Caco-2 (cell line): ENCODE data around the gene WDFY2. TPM values are rescaled to one million over a fixed set of nuclear protein-coding genes. Genes with fewer than 3 reads are reported as not detected.

ENCODE experiments used
- BruUV-seq: library from RNA; stranded (reverse); fragments of 400-500 nt; replicated peaks from 2 replicates; lab custom pipeline; 2021; lab: Mats Ljungman, UMichigan
- CTCF ChIA-PET: fragments of 300-600 bp; sonication (Branson Sonifier 250); formaldehyde crosslinking; loops from one replicate; lab custom pipeline; 2022; ENCODE audit warnings: antibody characterized with exemption; lab: Charles Lee
- POLR2A ChIA-PET: fragments of 300-600 bp; sonication (Branson Sonifier 250); formaldehyde crosslinking; loops from one replicate; lab custom pipeline; 2022; ENCODE audit warnings: antibody characterized with exemption; lab: Charles Lee
- DNase-seq, 2 experiments: peaks; one replicate each; pipeline versions ENCODE4 v3.0.0 to v3.0.0-alpha.2; 2020 to 2022
- H3K27me3 ChIP-seq: replicated peaks from 2 replicates; pipeline ENCODE4 v1.6.0; 2011; ENCODE audit warnings: low read length; ENCODE audit not compliant: control insufficient read depth, insufficient read depth
- H3K36me3 ChIP-seq: 2 replicates; pipeline ENCODE4 v1.5.1; 2011; ENCODE audit warnings: low read length; ENCODE audit not compliant: control insufficient read depth, insufficient read depth
- H3K4me1 ChIP-seq: fragments of 250-450 bp; sonication (Bioruptor Pico); 2 replicates; pipeline ENCODE4 v1.5.1; 2020; ENCODE audit warnings: mild to moderate bottlenecking
- H3K4me3 ChIP-seq: 2 replicates; pipeline ENCODE4 v1.5.1; 2011; ENCODE audit warnings: low read depth, mild to moderate bottlenecking, control low read depth, low read length
- H3K9me3 ChIP-seq: fragments of 250-450 bp; sonication (Bioruptor Pico); 2 replicates; pipeline ENCODE4 v1.5.1; 2020; ENCODE audit warnings: mild to moderate bottlenecking, moderate library complexity
- H3K27ac Mint-ChIP-seq: one replicate; pipeline ENCODE4 v1.8.0; 2022; ENCODE audit warnings: mixed read lengths; ENCODE audit not compliant: unreplicated experiment
- H3K27me3 Mint-ChIP-seq: one replicate; pipeline ENCODE4 v1.8.0; 2022; ENCODE audit warnings: mixed read lengths; ENCODE audit not compliant: insufficient read depth, unreplicated experiment
- H3K36me3 Mint-ChIP-seq: one replicate; pipeline ENCODE4 v1.8.0; 2022; ENCODE audit warnings: mild to moderate bottlenecking, mixed read lengths; ENCODE audit not compliant: insufficient read depth, unreplicated experiment
- H3K4me1 Mint-ChIP-seq: one replicate; pipeline ENCODE4 v1.8.0; 2022; ENCODE audit warnings: low read depth, mixed read lengths; ENCODE audit not compliant: unreplicated experiment
- H3K4me3 Mint-ChIP-seq: one replicate; pipeline ENCODE4 v1.8.0; 2022; ENCODE audit warnings: mild to moderate bottlenecking, moderate library complexity, mixed read lengths; ENCODE audit not compliant: unreplicated experiment
- H3K9me3 Mint-ChIP-seq: one replicate; pipeline ENCODE4 v1.8.0; 2022; ENCODE audit warnings: mixed read lengths; ENCODE audit not compliant: unreplicated experiment
- intact Hi-C: fragments of 100-400 bp; cut with micrococcal nuclease; formaldehyde crosslinking; loops from one replicate; pipeline ENCODE4 v1.10.0; 2022; ENCODE audit not compliant: unreplicated experiment
- total RNA-seq: library from RNA; stranded (reverse); gene quantifications from 2 replicates; pipeline ENCODE4 v1.2.3, GENCODE V29; 2022
- TF ChIP-seq, protein P1 (sequence below), 2 experiments: fragments of 200-600 bp in 1 of 2; IDR thresholded peaks; 1 replicate in 1 of 2; 2 replicates in 1 of 2; pipeline versions ENCODE4 v1.5.1 to v1.8.0; 2011 to 2022; ENCODE audit warnings: antibody characterized with exemption in 1 of 2, control low read depth in 1 of 2, inconsistent platforms in 1 of 2, low read depth in 1 of 2, low read length in 1 of 2, mild to moderate bottlenecking in 1 of 2, moderate library complexity in 1 of 2; ENCODE audit not compliant: insufficient read depth in 1 of 2, severe bottlenecking in 1 of 2, unreplicated experiment in 1 of 2

WDFY2 gene
- total RNA-seq, 1 experiment from 2014 or later, result 9.2 TPM

DNA sequence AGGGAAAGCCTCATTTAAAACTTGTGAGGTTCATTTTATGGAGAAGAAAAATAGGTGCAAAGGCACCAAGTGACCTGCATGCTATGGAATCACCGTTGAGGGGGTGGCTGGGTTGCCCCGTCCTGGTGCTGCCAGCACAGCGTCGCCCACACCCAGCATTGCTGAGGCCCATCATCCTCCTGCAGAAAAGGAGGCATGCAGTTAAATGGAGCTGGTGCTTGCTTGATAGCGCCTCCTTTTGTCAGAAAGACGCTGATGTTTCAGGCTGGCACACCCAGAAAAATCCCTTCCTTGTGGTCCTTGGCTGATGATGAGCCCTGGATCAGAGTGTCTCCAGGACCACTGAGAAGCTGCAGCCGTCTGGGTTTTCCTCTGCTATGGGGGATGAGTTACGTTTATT, 182.8 kb downstream of the WDFY2 start:
- intact Hi-C loops, result no loop called here
- Histone ChIP-seq H3K9me3 (no peaks in the 10 kb centered on the region), H3K4me3 (no peak overlapping the region), H3K4me1 (peaks cover 5% of the 10 kb centered on the region), H3K27me3 (no peaks in the 10 kb centered on the region), H3K36me3 (no peaks in the 10 kb centered on the region)
- TF ChIP-seq, protein P1, sequence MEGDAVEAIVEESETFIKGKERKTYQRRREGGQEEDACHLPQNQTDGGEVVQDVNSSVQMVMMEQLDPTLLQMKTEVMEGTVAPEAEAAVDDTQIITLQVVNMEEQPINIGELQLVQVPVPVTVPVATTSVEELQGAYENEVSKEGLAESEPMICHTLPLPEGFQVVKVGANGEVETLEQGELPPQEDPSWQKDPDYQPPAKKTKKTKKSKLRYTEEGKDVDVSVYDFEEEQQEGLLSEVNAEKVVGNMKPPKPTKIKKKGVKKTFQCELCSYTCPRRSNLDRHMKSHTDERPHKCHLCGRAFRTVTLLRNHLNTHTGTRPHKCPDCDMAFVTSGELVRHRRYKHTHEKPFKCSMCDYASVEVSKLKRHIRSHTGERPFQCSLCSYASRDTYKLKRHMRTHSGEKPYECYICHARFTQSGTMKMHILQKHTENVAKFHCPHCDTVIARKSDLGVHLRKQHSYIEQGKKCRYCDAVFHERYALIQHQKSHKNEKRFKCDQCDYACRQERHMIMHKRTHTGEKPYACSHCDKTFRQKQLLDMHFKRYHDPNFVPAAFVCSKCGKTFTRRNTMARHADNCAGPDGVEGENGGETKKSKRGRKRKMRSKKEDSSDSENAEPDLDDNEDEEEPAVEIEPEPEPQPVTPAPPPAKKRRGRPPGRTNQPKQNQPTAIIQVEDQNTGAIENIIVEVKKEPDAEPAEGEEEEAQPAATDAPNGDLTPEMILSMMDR (IDR thresholded peaks at IDR 0.05; ENCODE audit: insufficient read depth in 1 of 2, low read depth in 1 of 2, low read length in 1 of 2, severe bottlenecking in 1 of 2, unreplicated experiment in 1 of 2), result no peak
- Mint-ChIP-seq H3K27ac (no peak overlapping the region), H3K4me3 (no peak overlapping the region), H3K4me1 (peaks cover 7% of the 10 kb centered on the region), H3K36me3 (peaks cover 6% of the 10 kb centered on the region), H3K27me3 (no peaks in the 10 kb centered on the region), H3K9me3 (no peaks in the 10 kb centered on the region)
- CTCF ChIA-PET, result no interaction called here
- DNase-seq, result no peak
- POLR2A ChIA-PET, result no interaction called here
- BruUV-seq, result no TSS peak

DNA sequence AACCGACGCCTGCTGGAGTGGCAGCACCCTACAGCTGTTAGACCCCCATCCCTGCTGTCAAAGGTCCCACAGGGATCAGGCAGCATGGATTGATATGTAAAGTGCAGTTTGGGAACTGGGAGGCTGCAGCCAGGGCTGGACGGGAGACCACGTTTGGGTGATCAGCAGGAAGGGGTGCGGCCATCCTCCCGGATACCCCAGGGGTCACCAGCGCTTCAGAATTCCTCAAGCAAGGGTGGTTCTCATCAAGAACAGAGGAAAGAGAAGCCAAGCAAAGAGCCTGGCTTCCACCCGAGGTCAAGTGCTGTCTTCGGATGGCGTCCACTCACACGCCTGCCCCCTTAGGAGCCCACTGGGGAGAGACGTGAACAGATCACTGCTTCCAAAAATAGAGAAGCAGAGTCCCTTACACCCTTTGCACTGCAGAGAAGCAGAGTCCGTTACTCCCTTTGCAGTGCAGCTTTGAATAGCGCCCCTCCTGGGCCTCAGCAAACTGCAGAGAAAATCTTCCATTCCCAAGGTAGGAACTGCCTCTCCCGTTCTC, 184.2 kb downstream of the WDFY2 start:
- BruUV-seq, result no TSS peak
- POLR2A ChIA-PET, result no interaction called here
- Mint-ChIP-seq H3K4me3 (no peak overlapping the region), H3K4me1 (peaks cover 7% of the 10 kb centered on the region), H3K27me3 (no peaks in the 10 kb centered on the region), H3K27ac (no peak overlapping the region), H3K9me3 (no peaks in the 10 kb centered on the region), H3K36me3 (peaks cover 6% of the 10 kb centered on the region)
- Histone ChIP-seq H3K4me1 (peaks cover 5% of the 10 kb centered on the region), H3K4me3 (no peak overlapping the region), H3K9me3 (no peaks in the 10 kb centered on the region), H3K27me3 (no peaks in the 10 kb centered on the region), H3K36me3 (no peaks in the 10 kb centered on the region)
- intact Hi-C loops, result no loop called here
- DNase-seq, result no peak
- CTCF ChIA-PET, result no interaction called here
- TF ChIP-seq, protein P1 (IDR thresholded peaks at IDR 0.05; ENCODE audit: insufficient read depth in 1 of 2, low read depth in 1 of 2, low read length in 1 of 2, severe bottlenecking in 1 of 2, unreplicated experiment in 1 of 2), result no peak

DNA sequence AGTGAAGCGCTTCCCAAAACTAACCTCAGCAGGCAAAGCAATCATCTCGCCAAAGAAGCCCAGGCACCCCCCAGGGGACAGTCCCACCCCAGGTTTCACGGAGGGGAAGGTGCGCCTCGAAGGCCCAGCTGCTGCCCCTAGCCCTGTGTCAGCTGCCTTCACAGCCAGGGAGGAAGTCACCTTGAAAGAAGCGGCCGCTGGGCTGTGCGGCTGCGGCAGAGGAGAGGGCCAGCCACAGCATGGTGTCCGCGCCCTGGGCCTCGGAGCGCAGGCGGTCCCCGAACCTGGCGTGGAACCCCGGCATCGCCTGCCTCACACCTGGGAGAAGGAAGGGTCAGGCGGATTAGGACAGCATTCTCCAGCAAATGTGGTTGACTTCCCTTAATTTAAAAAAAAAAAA, 184.7 kb downstream of the WDFY2 start:
- H3K27ac Mint-ChIP-seq, result no peak overlapping the region
- Histone ChIP-seq H3K4me1 (peaks cover 5% of the 10 kb centered on the region), H3K9me3 (no peaks in the 10 kb centered on the region), H3K27me3 (no peaks in the 10 kb centered on the region), H3K36me3 (no peaks in the 10 kb centered on the region), H3K4me3 (no peak overlapping the region)
- no peaks in the 10 kb centered on the region for H3K9me3 Mint-ChIP-seq
- no peaks in the 10 kb centered on the region for H3K27me3 Mint-ChIP-seq
- no TSS peak for BruUV-seq
- peaks cover 5% of the 10 kb centered on the region for H3K4me1 Mint-ChIP-seq
- TF ChIP-seq, protein P1 (IDR thresholded peaks at IDR 0.05; ENCODE audit: insufficient read depth in 1 of 2, low read depth in 1 of 2, low read length in 1 of 2, severe bottlenecking in 1 of 2, unreplicated experiment in 1 of 2), result no peak
- no peak for DNase-seq
- ChIA-PET CTCF (no interaction called here), POLR2A (no interaction called here)
- peaks cover 6% of the 10 kb centered on the region for H3K36me3 Mint-ChIP-seq
- H3K4me3 Mint-ChIP-seq, result no peak overlapping the region
- intact Hi-C loops, result no loop called here
